ENCODE results near the gene ARMC3.
"Not testable (repeated sequence)": the region's sequence is repeated elsewhere in the genome, so short reads cannot be mapped to it uniquely, and the experiment has no call there.

Gene ARMC3

GRCh38 chr10:23051855-23052331 lies 124.0 kb downstream of the ARMC3 start:
- no peak for DNase-seq

GRCh38 chr10:23053036-23053435 lies 125.2 kb downstream of the ARMC3 start:
- no peak for DNase-seq

- DNase-seq: no peak
Measured at GRCh38 chr10:23055424-23056185, 127.8 kb downstream of the ARMC3 start.

- no peak for DNase-seq
Measured at GRCh38 chr10:23056186-23056579, 128.3 kb downstream of the ARMC3 start.

GRCh38 chr10:23058366-23058765 lies 130.5 kb downstream of the ARMC3 start:
- DNase-seq: no peak

GRCh38 chr10:23060918-23061317 lies 133.1 kb downstream of the ARMC3 start:
- DNase-seq: no peak

- no peak for DNase-seq
Measured at GRCh38 chr10:23063045-23063972, 135.5 kb downstream of the ARMC3 start.

- DNase-seq: no peak
Measured at GRCh38 chr10:23063973-23064812, 136.3 kb downstream of the ARMC3 start.

GRCh38 chr10:23064813-23065114 lies 136.9 kb downstream of the ARMC3 start:
- DNase-seq: not testable (repeated sequence)

GRCh38 chr10:23065181-23065948 lies 137.5 kb downstream of the ARMC3 start:
- DNase-seq: no peak

- no peak for DNase-seq
Measured at GRCh38 chr10:23067337-23067736, 139.5 kb downstream of the ARMC3 start.

GRCh38 chr10:23067939-23068775 lies 140.3 kb downstream of the ARMC3 start:
- DNase-seq: peak; percentile 57

- no peak for DNase-seq
Measured at GRCh38 chr10:23069019-23069815, 141.4 kb downstream of the ARMC3 start.

GRCh38 chr10:23070092-23070912 lies 142.4 kb downstream of the ARMC3 start:
- DNase-seq: not testable (repeated sequence)

- DNase-seq: no peak
Measured at GRCh38 chr10:23070913-23071218, 143.0 kb downstream of the ARMC3 start.

- not testable (repeated sequence) for DNase-seq
Measured at GRCh38 chr10:23072593-23072992, 144.7 kb downstream of the ARMC3 start.

- DNase-seq: no peak
Measured at GRCh38 chr10:23073527-23073926, 145.7 kb downstream of the ARMC3 start.

- DNase-seq: no peak
Measured at GRCh38 chr10:23075672-23076071, 147.8 kb downstream of the ARMC3 start.

- no peak for DNase-seq
Measured at GRCh38 chr10:23078114-23078513, 150.3 kb downstream of the ARMC3 start.

GRCh38 chr10:23079700-23080099 lies 151.8 kb downstream of the ARMC3 start:
- DNase-seq: no peak

Measured in CD4-positive, alpha-beta T cell treated with Interleukin-4 for 4 hours (primary cell).